HEK293 (cell line): ENCODE results near the gene PROSER3.

Source experiments
- IKZF3 ChIP-seq: fragments of 450-650 bp; IDR thresholded peaks from 2 replicates; pipeline ENCODE4 v1.5.0; 2018; ENCODE audit warnings: missing biosample characterization, mild to moderate bottlenecking, missing genetic modification characterization, moderate library complexity
- KLF10 ChIP-seq: fragments of 450-650 bp; IDR thresholded peaks from 2 replicates; pipeline ENCODE4 v1.5.1; 2018; ENCODE audit warnings: missing biosample characterization, mild to moderate bottlenecking, missing genetic modification characterization
- KLF9 ChIP-seq: fragments of 450-650 bp; formaldehyde crosslinking; IDR thresholded peaks from 2 replicates; pipeline ENCODE4 v1.5.1; 2016; ENCODE audit warnings: missing biosample characterization, missing genetic modification characterization, low read depth
- REPIN1 ChIP-seq: fragments of 450-650 bp; formaldehyde crosslinking; IDR thresholded peaks from 2 replicates; pipeline ENCODE4 v1.5.1; 2017; ENCODE audit warnings: missing biosample characterization, missing genetic modification characterization, low read depth
- SCRT2 ChIP-seq: fragments of 450-650 bp; formaldehyde crosslinking; IDR thresholded peaks from 2 replicates; pipeline ENCODE4 v1.5.1; 2016; ENCODE audit warnings: missing biosample characterization, missing genetic modification characterization
- SP2 ChIP-seq: fragments of 450-650 bp; formaldehyde crosslinking; IDR thresholded peaks from 2 replicates; pipeline ENCODE4 v1.5.1; 2016; ENCODE audit warnings: missing biosample characterization, missing genetic modification characterization
- TCF7L2 ChIP-seq: IDR thresholded peaks from 2 replicates; pipeline ENCODE4 v1.6.1; 2011; ENCODE audit warnings: low read depth, mild to moderate bottlenecking, inconsistent platforms, low read length, moderate library complexity, borderline replicate concordance
- ZBTB8A ChIP-seq: fragments of 450-650 bp; formaldehyde crosslinking; IDR thresholded peaks from 2 replicates; pipeline ENCODE4 v1.5.1; 2016; ENCODE audit warnings: missing biosample characterization, missing genetic modification characterization
- ZNF16 ChIP-seq: fragments of 450-650 bp; formaldehyde crosslinking; IDR thresholded peaks from 2 replicates; pipeline ENCODE4 v1.5.1; 2016; ENCODE audit warnings: low read depth, missing biosample characterization, missing genetic modification characterization
- ZNF785 ChIP-seq: fragments of 450-650 bp; formaldehyde crosslinking; IDR thresholded peaks from 2 replicates; pipeline ENCODE4 v1.5.1; 2016; ENCODE audit warnings: missing biosample characterization, missing genetic modification characterization
- TF ChIP-seq, protein P1 (sequence below): fragments of 450-650 bp; formaldehyde crosslinking; IDR thresholded peaks from 2 replicates; pipeline ENCODE4 v1.5.1; 2016; ENCODE audit warnings: missing biosample characterization, missing genetic modification characterization
- TF ChIP-seq, protein P2 (sequence below): fragments of 450-650 bp; formaldehyde crosslinking; IDR thresholded peaks from 2 replicates; pipeline ENCODE4 v1.5.1; 2016; ENCODE audit warnings: missing biosample characterization, missing genetic modification characterization

DNA sequence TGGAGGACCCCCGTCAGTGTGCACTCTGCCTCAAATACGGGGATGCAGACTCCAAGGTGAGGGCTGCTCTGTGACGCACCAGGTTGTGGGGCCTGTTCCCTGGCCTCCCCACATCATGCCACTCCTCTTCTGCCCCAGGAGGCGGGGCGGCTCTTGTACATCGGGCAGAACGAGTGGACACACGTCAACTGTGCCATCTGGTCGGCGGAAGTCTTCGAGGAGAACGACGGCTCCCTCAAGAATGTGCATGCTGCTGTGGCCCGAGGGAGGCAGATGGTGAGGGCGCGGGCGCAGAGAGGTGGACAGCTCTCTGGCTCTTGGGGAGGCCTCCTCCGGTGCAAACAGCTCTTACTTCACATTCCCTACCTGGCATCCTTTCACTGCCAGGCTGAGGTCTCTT lies 29.0 kb upstream of the PROSER3 start:
- TF ChIP-seq, protein P1, sequence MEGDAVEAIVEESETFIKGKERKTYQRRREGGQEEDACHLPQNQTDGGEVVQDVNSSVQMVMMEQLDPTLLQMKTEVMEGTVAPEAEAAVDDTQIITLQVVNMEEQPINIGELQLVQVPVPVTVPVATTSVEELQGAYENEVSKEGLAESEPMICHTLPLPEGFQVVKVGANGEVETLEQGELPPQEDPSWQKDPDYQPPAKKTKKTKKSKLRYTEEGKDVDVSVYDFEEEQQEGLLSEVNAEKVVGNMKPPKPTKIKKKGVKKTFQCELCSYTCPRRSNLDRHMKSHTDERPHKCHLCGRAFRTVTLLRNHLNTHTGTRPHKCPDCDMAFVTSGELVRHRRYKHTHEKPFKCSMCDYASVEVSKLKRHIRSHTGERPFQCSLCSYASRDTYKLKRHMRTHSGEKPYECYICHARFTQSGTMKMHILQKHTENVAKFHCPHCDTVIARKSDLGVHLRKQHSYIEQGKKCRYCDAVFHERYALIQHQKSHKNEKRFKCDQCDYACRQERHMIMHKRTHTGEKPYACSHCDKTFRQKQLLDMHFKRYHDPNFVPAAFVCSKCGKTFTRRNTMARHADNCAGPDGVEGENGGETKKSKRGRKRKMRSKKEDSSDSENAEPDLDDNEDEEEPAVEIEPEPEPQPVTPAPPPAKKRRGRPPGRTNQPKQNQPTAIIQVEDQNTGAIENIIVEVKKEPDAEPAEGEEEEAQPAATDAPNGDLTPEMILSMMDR (tag by site-specific recombination), result no peak
- TF ChIP-seq SP2 (tag by site-specific recombination) (no peak), ZNF16 (no peak), TCF7L2 (no peak), SCRT2 (no peak), ZNF785 (tag by site-specific recombination) (no peak), KLF9 (no peak), REPIN1 (no peak), IKZF3 (no peak), KLF10 (tag by site-specific recombination) (no peak), ZBTB8A (tag by site-specific recombination) (no peak)
- TF ChIP-seq, protein P2, sequence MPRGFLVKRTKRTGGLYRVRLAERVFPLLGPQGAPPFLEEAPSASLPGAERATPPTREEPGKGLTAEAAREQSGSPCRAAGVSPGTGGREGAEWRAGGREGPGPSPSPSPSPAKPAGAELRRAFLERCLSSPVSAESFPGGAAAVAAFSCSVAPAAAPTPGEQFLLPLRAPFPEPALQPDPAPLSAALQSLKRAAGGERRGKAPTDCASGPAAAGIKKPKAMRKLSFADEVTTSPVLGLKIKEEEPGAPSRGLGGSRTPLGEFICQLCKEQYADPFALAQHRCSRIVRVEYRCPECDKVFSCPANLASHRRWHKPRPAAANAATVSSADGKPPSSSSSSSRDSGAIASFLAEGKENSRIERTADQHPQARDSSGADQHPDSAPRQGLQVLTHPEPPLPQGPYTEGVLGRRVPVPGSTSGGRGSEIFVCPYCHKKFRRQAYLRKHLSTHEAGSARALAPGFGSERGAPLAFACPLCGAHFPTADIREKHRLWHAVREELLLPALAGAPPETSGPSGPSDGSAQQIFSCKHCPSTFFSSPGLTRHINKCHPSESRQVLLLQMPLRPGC, result no peak
